ENCODE results near the gene TM9SF4.
"Not testable (repeated sequence)": the region's sequence is repeated elsewhere in the genome, so short reads cannot be mapped to it uniquely, and the experiment has no call there.

The TM9SF4 gene

DNA sequence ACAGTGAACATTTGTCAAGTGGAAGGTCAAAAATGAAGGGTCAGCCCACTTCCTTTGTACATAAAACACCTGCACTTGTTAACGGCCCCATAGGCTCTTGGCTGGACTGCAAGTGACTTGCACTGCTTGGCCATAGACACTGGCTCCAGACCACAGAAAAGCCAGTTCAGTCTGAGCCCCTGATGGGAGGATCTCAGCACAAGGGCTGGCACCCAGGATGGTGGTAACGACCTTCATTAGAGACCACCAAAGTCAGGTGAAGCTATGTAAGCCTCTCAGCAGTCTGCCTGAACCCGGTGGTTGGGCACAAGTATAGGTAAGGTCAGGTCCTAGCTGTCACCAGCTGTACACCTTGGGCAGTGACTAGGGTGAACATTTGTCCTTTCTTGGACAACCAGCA is 81.9 kb downstream of the TM9SF4 start:
- DNase-seq, result no peak

DNA sequence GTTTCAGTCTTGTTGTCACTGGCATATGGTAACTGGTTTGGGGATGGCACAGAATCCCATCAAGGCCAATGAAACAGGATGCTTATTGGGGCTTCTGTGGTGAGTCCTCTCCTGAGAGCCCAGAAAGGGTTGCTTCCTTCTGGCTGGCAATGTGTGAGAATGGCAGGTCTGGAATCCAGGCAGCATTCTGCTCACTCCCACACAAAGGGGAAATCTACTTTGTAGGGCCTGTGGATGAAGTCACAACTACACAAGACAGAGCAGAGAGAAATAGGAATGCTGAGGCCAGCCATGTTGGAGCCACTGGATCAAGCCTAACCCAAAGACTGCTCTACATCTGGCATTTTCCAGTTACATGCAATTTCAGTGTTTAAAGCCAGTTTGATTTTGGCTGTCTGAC is 82.4 kb downstream of the TM9SF4 start:
- DNase-seq, result no peak

DNA sequence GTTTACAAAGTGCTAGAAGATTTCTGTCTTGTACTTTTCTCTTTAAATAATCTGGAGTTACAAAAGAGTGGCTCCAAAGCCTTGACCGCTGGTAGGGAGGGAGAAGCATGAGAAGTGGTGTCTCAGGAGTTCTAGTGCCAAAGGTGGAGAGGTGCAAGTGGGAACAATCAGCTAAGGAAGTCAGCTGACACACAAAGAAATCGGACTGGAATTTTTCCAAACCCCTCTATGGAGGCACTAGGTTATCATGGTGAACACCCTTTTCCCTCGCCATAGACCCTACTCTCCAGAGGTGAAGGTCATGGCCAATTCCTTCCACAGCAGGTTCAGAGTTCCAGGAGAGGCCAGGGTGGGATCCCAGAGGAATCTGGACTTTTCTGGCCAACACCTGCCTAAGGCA is 83.2 kb downstream of the TM9SF4 start:
- no peak for DNase-seq

DNA sequence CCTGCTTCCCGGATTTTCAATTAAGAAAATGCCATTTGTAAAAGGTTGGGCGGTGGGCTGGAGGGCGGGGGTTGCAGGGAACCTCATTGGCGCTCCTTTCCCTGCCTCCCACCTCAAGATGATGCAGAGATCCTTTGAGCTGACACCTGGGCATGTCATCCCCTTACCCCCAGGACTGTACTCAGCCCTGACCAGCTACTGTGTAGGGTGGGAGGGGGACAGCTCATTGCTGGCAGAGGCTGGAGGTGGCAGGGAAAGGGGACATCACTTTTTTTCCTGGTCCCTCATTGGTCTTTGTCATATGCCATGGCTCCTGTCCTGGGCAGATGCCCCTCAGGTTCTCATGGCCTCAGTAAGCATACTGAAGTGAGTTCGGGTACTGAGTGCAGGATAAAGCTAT is 83.8 kb downstream of the TM9SF4 start:
- DNase-seq, result not testable (repeated sequence)

DNA sequence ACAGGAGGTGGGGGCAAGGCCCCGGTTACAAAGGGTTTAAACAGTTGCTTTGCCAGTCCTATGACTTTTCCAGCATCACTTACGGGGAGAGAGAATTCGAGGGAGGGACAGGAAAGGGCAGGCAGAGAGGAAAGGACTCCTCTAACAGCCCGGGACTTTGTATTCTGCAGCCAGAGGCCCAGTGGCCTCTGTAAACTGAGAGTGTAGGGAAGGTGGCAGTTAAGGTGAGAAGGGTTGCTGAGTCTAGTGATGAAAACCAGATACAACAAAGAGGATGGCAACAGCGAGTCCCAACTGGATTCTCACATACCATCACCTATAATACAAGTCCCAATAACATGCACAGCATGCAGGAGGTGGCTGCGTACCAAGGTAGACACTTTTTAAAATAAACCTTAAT is 84.5 kb downstream of the TM9SF4 start:
- no peak for DNase-seq

DNA sequence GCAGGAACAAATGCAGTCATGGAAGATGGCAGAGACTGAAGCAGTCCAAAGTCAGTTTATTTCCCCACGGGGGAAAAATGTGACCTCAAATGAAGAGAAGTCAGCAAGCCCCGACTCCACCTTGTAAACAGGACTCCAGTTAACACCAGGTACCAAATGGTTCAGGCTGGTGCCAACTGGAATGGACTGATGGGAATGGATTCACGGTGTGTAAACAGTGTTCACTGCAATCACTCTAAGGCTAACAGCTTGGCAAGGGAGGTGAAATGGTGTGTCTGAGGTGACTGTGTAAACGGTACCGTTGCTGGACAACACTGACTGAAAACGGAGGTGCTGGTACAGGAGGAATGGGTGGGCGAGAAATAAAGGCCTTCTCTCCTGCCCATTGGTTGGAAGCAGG is 86.1 kb downstream of the TM9SF4 start:
- no peak for DNase-seq

DNA sequence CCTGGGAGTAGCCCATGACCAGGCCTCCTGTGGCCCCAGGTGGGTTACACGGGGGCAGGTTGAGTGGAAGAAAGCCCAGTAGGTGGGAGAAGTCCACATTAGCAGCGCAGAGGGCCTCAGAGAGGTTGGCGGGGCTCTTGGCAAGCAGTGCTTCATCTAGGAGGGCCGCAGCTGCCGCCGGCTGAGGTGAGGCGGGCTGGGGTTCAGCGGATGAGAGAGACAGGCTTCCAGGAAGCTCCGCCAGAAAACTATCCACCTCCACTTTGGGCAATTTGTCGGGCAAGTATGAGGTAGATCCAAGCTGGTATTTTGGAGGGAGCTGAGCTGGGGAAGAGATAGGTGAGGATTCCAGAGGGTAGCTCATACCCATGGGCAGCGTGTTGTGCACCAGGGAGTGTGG is 87.1 kb downstream of the TM9SF4 start:
- DNase-seq, result not testable (repeated sequence)

DNA sequence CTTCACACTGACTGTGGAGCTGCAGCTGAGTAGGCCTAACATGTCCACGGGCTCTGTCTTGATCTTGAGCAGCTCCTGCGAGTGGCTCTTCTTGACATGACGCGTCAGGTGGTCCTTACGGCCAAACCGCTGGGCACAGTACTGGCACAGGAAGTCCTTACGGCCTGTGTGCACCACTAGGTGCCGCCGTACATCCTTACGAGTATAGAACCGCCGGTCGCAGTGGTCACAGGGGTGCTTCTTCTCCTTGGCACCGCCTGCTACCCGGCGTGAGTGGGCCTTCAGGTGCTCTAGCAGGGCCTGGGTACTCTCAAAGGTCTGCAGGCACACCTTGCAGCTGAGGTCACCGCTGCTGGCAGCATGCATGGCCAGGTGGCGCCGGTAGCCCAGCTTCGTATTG is 87.6 kb downstream of the TM9SF4 start:
- DNase-seq, result not testable (repeated sequence)

DNA sequence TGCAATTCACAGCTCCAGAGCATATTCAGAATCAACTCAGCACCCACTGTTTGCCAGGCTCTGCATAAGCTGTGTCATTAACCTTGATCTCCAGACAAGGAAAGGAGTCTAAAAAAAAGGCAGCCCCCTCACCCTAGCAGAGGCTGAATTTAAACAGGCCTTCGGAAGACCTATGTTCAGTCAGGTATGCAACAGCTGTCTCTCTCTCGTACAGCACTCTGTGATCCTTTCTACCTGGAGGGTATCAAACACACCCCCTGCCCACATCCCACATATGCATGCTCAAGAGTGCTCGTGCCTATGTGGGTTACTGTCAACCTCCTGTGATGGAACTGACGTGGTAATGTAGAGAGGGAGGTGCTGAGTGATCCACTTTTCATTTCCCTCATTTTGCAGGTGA is 89.5 kb downstream of the TM9SF4 start:
- no peak for DNase-seq

DNA sequence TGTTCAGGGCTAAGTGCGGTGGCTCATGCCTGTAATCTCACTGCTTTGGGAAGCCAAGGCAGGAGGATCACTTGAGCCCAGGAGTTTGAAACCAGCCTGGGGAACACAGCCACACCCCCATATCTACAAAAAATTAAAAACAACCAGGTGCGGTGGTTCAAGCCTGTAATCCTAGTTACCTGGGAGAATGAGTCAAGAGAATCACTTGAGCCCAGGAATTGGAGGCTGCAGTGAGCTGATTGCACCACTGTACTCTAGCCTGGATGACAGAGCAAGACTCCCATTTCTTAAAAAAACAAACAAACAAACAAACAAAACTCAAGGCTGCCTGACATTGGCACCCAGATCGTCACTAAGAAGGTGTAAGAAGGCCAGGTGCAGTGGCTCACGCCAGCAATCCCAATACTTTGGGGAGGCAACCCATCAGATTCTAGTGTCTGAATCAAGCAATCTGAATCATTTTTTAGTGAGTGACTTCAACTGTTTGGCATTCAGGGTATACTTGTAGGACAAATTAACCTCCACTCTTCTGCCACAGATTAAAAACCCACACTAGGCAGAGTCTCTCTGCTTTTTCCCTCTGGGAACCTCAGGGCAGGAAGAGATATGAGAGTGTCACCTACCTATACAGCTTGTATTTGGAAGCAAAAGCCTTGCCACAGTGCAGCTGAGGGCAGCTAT is 91.9 kb downstream of the TM9SF4 start:
- DNase-seq, result no peak

DNA sequence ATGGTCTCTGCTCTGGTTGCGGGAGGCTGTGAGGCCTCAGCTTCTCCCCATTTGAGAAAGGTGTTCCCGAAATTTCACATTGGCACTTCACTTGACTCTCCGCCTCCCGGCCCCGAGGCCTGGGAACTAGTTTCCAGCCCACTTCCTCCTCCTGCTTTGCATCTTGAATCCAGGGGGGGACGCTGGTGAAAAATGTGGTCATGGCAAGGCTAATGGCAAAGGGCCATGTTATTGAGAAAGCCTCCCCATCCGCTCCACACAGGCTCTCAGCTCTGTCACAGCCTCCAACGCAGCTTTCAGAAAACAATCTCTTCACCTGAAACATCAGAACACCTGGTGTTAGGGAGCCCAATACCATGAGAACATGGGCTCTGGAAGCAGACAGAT is 92.5 kb downstream of the TM9SF4 start:
- DNase-seq, result no peak

DNA sequence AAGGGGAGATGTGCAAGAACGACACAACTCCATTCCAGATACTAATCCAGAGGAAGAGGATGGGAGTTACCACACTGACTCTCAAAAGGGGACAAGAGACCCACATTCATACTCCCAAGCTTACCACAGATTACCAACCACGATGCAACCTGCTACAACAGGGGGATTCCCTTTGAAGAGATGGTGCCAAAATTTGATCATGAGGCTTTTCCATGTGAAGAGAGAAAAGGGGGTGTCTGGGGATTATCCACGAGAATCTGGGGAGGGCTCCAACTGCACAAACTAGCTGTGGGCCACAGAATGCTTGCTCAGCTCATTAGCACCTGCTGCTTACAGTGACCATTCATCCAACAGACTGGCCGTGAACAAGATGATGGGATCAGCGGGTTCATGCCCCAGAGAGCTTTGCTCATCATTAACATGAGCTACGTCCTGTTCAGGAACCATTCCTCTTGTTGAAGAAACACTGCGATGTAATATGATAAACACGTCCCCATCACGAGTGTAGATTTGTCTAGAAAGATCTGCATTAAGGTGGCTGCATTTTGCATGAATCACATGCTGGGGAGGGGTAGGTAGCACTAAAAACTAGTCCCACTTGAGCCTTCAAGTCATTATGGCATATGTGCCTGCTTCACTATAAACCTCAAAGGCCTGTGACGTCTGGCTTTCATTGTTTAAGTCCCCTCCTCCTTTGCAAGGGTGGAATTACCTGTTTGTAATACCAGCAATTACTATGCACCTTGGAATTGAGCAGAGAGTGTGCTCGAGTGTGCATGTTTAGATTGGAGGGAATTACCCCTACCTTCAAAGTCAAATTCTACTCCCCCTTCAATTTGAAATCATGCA is 94.1 kb downstream of the TM9SF4 start:
- DNase-seq, result no peak

DNA sequence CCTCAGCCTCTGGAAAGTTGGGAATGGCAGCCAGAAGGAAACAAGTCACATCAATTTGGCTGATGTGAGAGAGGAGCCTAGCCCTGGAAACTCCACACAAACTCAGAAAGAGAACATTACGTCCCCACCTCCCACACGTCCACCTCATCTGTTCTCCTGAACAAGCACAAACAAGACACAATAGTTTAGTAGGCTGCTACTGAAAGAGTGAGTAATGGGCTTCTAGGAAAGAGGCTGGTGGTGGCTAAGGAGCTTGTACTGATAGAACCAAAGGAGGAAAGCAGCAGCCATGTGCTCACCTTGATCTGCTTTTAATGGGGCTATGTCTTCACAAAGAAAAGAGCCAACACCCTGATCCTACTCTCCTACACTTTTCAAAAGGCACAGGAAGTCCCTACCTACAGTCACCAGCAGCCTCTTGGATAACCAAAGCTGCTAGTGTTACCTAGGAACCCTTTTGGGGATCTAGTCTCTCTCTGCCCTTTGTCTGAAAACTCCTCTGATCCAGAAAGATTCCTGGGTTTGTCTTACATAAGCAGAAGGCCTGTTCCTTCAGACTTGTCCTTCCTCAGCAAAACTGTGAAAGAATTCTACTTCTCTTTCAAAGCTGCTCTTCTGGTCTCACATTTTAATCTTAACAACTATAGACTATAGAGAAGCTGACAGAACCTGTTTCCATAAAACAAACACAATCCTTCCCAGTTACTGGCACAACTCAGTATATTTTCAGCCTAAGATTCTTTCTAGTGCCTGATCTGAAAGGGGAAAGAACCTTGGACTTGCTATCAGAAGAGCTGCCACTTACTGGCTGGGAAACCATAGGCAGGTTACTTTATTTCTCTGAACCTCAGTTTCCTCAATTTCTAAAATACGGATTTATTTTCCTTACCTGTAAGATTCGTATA is 94.9 kb downstream of the TM9SF4 start:
- DNase-seq, result no peak

DNA sequence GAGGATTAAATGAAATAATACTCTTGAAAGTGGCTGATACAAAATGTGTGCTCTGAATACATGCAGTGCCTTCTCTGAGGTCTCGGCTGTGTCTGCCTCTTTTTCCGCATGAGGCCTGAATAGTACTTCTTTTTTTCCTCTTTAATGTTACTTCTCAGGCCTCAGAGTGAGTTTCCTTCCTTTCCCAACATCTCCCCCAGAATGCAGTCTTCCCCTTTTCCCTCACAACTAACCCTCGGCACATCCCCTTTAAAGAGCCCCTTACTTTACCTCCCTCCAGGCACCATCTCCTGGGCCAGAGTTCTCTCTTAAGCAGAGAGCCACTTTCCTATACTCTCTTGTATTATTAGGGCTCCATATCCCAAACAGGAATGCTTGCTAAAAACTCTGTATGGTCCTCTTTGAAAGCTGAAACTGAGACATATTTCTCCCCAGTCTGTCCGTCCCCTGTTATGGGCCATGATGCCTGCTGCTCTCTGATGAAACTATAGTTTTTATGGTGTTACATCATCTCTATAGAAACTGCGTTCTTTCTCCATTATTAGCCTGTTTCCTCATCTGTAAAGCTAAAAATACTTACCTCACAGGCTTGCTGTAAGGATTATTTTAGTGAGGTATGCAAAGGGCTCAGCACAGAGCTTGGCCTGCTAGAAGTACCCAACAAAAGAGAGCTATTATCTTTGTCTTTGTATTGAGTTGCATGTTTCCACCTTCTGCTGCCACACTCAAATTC is 95.8 kb downstream of the TM9SF4 start:
- no peak for DNase-seq

DNA sequence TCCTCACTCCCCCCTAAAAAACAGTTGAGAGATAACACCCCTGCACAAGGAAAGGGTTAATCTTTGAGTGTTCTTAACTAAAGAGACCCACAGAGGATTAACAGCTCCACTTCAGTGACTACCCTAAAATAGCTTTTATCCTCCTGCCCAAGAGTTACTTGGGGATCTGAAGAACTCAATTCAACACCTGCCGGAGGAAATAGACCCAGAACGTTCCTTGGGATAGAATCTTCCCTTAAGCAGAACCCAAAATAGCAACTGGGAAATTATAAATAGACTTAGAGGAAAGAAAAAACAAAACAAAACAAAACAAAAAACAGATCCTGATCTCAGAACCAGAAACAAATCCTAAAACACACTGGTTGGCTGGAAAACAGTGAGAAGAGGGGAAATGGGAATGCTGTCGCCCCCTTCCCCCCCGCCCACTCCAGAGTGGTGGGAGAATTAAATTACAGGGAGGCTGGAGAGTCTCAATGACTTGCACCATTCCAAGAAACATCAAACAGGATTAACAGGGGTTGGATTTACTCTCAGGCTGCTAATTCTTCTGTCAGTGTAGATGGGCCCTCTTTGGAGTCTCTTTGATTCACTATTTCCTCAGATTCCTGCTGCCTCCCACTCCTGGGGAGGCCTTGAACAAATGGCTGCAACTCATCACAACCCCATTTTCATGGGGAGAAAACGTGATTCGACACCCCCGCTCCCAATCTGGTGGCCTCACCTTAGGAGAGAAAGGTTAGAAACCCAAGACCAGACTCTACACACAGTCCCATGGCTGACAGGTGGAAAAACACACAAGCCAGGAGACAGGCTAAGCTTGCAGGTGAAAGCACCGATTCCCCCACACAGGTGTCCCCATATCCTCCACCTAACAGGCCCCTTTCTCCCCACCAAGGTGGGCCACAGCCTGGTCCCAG is 96.6 kb downstream of the TM9SF4 start:
- DNase-seq, result no peak

DNA sequence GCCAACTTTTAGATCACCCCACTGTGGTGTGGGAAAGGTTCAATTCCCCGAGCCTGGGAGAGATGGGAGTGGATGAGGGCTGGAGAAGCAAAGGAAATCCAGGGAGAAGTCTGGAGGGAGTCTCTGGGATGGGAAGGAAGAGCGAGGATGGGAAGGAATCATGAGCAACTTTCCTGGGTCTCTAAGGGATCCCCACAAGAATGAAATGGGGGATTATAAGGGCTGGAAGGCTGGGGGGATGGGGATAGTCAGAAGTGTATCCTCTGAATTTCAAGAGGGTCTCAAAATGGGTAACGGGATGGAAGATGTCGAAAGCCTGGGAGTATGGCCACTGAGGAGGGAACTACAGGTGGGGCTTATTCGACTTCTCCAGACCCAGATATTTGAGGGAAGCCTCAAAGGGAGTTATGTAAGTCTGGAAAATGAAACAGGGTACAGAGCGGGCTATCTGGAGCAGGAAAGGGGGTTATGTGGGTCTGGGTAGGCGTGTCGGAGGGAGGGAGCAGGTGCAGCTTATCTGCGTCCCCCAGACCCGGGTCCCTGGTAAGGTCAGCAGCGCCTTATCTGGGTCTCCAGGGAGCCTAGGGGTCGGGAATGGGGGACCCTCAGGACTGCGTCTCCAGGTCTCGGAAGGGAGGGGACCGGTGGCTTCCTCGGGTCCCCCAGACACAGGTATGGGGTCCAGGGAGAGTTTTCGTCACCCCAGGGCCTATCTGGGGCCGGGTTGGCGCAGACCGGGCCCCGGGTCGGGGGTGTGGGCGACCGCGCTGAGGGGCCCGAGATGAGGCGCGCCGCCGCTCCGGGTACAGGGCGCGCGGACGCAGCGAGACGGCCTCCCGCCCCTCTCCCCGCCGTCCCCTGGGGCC is 97.5 kb downstream of the TM9SF4 start:
- DNase-seq, result no peak

DNA sequence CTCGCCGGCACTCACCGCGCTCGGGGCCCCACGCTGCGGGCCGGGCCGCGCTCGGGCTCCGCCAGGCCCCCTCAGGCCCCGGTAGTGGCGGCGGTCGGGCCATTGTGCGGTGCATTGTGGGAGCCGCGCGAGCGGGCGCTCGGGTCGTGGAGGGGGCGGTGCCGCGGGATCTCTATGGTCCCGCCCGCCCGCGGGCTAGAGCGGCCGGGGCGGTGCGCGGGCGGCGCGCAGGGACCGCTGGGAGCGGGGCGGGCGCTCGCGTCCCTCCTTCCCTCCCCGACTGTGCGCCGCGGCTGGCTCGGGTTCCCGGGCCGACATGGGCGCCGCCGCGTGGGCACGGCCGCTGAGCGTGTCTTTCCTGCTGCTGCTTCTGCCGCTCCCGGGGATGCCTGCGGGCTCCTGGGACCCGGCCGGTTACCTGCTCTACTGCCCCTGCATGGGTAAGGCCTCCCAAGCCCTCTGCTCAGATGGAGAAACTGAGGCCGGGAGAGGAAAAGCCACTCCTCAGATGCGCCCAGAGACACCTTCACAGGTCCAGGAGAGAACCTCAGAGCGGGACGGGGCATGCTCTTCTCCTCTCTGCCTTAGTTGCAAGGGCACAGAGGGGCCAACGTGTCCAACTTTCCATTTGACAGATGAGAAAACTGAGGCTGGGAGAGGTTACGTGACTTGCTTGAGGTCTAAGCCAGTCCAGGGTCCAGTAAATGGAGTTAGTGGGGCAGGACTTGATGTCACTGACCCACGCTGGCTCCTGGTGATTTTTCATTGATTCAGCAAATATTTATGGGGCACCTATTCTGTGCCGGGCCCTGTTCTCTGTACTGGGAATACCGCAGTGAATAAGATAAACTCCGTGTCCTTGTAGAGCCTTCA is 98.3 kb downstream of the TM9SF4 start, which contains the start of the genes PLAGL2 and POFUT1:
PLAGL2 (minus strand) TSS at position 118 of the 873 bp plus-strand sequence. CDS start 5,565 bp downstream, outside the sequence.
POFUT1 (plus strand) TSS at position 255 of the 873 bp plus-strand sequence; CDS start at position 317, 62 bp downstream.
- DNase-seq, result peak; percentile 92

DNA sequence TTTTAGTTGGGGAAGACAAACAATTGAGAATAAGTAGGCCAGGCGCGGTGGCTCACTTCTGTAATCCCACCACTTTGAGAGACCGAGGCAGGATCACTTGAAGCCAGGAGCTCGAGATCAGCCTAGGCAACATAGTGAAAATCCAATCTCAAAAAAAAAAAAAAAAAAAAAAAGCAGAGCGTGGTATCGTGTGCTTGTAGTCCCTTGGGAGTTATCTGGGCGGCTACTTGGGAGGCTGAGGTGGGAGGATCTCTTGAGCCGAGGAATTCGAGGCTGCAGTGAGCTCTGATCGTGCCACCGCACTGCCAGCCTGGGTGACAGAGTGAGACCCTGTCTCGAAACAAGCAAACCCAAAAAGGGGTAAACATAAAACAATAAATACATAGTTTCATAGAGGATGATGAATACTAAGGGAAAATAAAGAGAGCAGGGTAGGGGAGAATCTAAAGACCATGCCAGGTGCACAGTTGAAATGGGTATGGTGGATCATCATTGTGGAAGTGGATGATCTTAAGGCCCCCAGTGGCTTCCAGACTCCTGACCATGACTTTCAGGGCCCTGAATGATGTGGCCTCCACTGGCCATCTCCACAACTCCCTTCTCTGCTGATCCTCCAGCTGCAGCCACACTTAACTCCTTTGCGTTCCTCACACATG is 99.1 kb downstream of the TM9SF4 start:
- DNase-seq, result no peak

Data from CD4-positive, alpha-beta T cell treated with Interleukin-10 for 1 hour (primary cell).